HepG2 (cell line): ENCODE results near the gene NRL. TPM values are rescaled to one million over a fixed set of nuclear protein-coding genes. Genes with fewer than 3 reads are reported as not detected.

Source experiments
- CC2D1A ChIP-seq: sonication (generic); formaldehyde crosslinking; IDR thresholded peaks from 2 replicates; pipeline ENCODE4 v1.8.1; 2023; ENCODE audit warnings: mild to moderate bottlenecking, missing genetic modification reagents
- HDAC2 ChIP-seq: sonication (generic); formaldehyde crosslinking; IDR thresholded peaks from 2 replicates; pipeline ENCODE4 v1.4.0; 2020; ENCODE audit warnings: missing genetic modification reagents
- JARID2 ChIP-seq: sonication (generic); formaldehyde crosslinking; IDR thresholded peaks from 2 replicates; pipeline ENCODE4 v1.8.1; 2023; ENCODE audit warnings: missing genetic modification reagents, inconsistent platforms; ENCODE audit not compliant: insufficient replicate concordance
- MEIS2 ChIP-seq: sonication (generic); formaldehyde crosslinking; IDR thresholded peaks from 2 replicates; pipeline ENCODE4 v1.9.0; 2021; ENCODE audit warnings: mild to moderate bottlenecking, missing genetic modification reagents
- MTERF4 ChIP-seq: sonication (generic); formaldehyde crosslinking; IDR thresholded peaks from 2 replicates; pipeline ENCODE4 v1.8.0; 2023; ENCODE audit warnings: mild to moderate bottlenecking, missing genetic modification reagents
- POLR2AphosphoS5 ChIP-seq: IDR thresholded peaks from 2 replicates; pipeline ENCODE4 v1.6.1; 2012; ENCODE audit warnings: low read depth, low read length
- PRDM15 ChIP-seq: sonication (generic); formaldehyde crosslinking; IDR thresholded peaks from 2 replicates; pipeline ENCODE4 v1.4.0; 2020; ENCODE audit warnings: missing genetic modification reagents
- RERE ChIP-seq: IDR thresholded peaks from 2 replicates; pipeline ENCODE4 v1.6.1; 2016; ENCODE audit warnings: low read depth, missing genetic modification reagents, missing compliant biosample characterization
- ZC3H13 ChIP-seq: sonication (generic); formaldehyde crosslinking; IDR thresholded peaks from 2 replicates; pipeline ENCODE4 v1.8.1; 2023; ENCODE audit warnings: mild to moderate bottlenecking, missing genetic modification reagents, moderate library complexity
- ZNF264 ChIP-seq: sonication (generic); formaldehyde crosslinking; IDR thresholded peaks from 2 replicates; pipeline ENCODE4 v1.4.0; 2020; ENCODE audit warnings: missing genetic modification reagents
- ZNF44 ChIP-seq: sonication (generic); formaldehyde crosslinking; IDR thresholded peaks from 2 replicates; pipeline ENCODE4 v1.5.1; 2020; ENCODE audit warnings: mild to moderate bottlenecking, missing genetic modification reagents
- ZNF577 ChIP-seq: sonication (generic); formaldehyde crosslinking; IDR thresholded peaks from 2 replicates; pipeline ENCODE4 v1.4.0; 2020; ENCODE audit warnings: mild to moderate bottlenecking, low read depth, missing genetic modification reagents, borderline replicate concordance
- ZNF670 ChIP-seq: sonication (generic); formaldehyde crosslinking; IDR thresholded peaks from 2 replicates; pipeline ENCODE4 v1.8.0; 2022; ENCODE audit warnings: mild to moderate bottlenecking, missing genetic modification reagents, borderline replicate concordance
- ZNF687 ChIP-seq: sonication (generic); formaldehyde crosslinking; IDR thresholded peaks from 2 replicates; pipeline ENCODE4 v1.5.1; 2020; ENCODE audit warnings: mild to moderate bottlenecking, missing genetic modification reagents, moderate library complexity
- ZNF768 ChIP-seq: sonication (generic); formaldehyde crosslinking; IDR thresholded peaks from 2 replicates; pipeline ENCODE4 v1.4.0; 2020; ENCODE audit warnings: missing genetic modification reagents
- polyA plus RNA-seq, 8 experiments: library from polyadenylated mRNA; depleted of rRNA in 3 of 8; stranded (reverse) in 7 of 8; unstranded in 1 of 8; fragments of >200 nt; fragmentation: Illumina TruSeq in 4 of 8; extraction: Trizol in 4 of 8; gene quantifications; 2 replicates each; pipeline versions ENCODE4 v1.2.1 to v1.2.3, GENCODE V29; 2011 to 2016; ENCODE audit warnings: low read depth in 4 of 8, missing spikeins in 1 of 8, mixed read lengths in 1 of 8; ENCODE audit not compliant: insufficient read depth in 1 of 8
- total RNA-seq, 5 experiments: library from RNA; depleted of rRNA; stranded (reverse); fragments of >200 nt; fragmentation: Illumina TruSeq; extraction: Trizol; gene quantifications; 2 replicates each; pipeline ENCODE4 v1.2.3, GENCODE V29; 2016; ENCODE audit warnings: low read depth in 1 of 5

NRL gene
- total and polyA plus RNA-seq, 2 of the 13 experiments (the other 11 are each of a cell fraction or from before 2014, with no cell fraction given), result 2.5 to 4.7 TPM

- peak; percentile 98 for TF ChIP-seq JARID2 (CRISPR knock-in tag)
- TF ChIP-seq ZNF577 (CRISPR knock-in tag), result no peak
- TF ChIP-seq ZNF670 (CRISPR knock-in tag), result no peak
- TF ChIP-seq CC2D1A (CRISPR knock-in tag), result no peak
- TF ChIP-seq ZC3H13 (CRISPR knock-in tag), result no peak
- peak; percentile 94 for TF ChIP-seq POLR2AphosphoS5
- peak; percentile 97 for TF ChIP-seq MTERF4 (CRISPR knock-in tag)
- peak; percentile 94 for TF ChIP-seq ZNF768 (CRISPR knock-in tag)
- peak; percentile 98 for TF ChIP-seq ZNF687 (CRISPR knock-in tag)
- peak; percentile 100 for TF ChIP-seq HDAC2 (CRISPR knock-in tag)
- peak; percentile 97 for TF ChIP-seq ZNF264 (CRISPR knock-in tag)
- TF ChIP-seq PRDM15 (CRISPR knock-in tag), result peak; percentile 91
- peak; percentile 96 for TF ChIP-seq MEIS2 (CRISPR knock-in tag)
- TF ChIP-seq ZNF44 (CRISPR knock-in tag), result no peak
- peak; percentile 93 for TF ChIP-seq RERE (CRISPR knock-in tag)
Observed at GRCh38 chr14:24113801-24114531, 783 bp downstream of the NRL start (continued).
